Measurements from ENCODE around the gene CCDC154. TPM values are rescaled to one million over a fixed set of nuclear protein-coding genes. Genes with fewer than 3 reads are reported as not detected.

CCDC154 gene
- total and polyA plus RNA-seq, 9 of the 15 experiments (the other 6 are each of a cell fraction or from before 2014, with no cell fraction given) = 0.15 to 1.4 (median 0.20) TPM; not detected in 5

GRCh38 chr16:1430214-1430758 lies 14.1 kb downstream of the CCDC154 start:
- Histone ChIP-seq H3K4me1 (replicated peaks in 1 of 2; ENCODE audit: control insufficient read depth in 2 of 2, insufficient read depth in 2 of 2, low read length in 2 of 2) (peaks cover 0 to 95% of the 10 kb centered on the region in 2 experiments; a peak in 2 of 5 replicates), H4K20me1 (replicated peaks; ENCODE audit: control insufficient read depth, insufficient read depth, low read length) (no peaks in the 10 kb centered on the region), H3K27me3 (ENCODE audit: control insufficient read depth in 2 of 2, insufficient read depth in 2 of 2, low read length in 2 of 2) (peaks cover 0 to 15% of the 10 kb centered on the region in 2 experiments; a peak in 2 of 5 replicates), H3K9me3 (replicated peaks; ENCODE audit: control insufficient read depth, insufficient read depth, low read depth, low read length) (no peaks in the 10 kb centered on the region), H3K79me2 (ENCODE audit: control insufficient read depth, insufficient read depth, low read length) (no peaks in the 10 kb centered on the region), H3K4me2 (ENCODE audit: insufficient read depth, low read length) (no peak overlapping the region), H3K9ac (ENCODE audit: insufficient read depth in 1 of 2, low read depth in 2 of 2, low read length in 2 of 2) (peak overlapping the region in 1 of 2 experiments; percentile 61; a peak in 2 of 4 replicates), H3K9me1 (ENCODE audit: control insufficient read depth, insufficient read depth, low read length) (no peaks in the 10 kb centered on the region), H3K4me3 (no peak overlapping the region), H3K27ac (ENCODE audit: extremely low read depth, low read depth, low read length) (no peak overlapping the region), H2AFZ (ENCODE audit: low read depth, low read length) (no peak overlapping the region), H3K36me3 (ENCODE audit: control insufficient read depth, insufficient read depth, low read length) (no peaks in the 10 kb centered on the region)
- ATAC-seq = no peak
- no peak for FAIRE-seq
- TF ChIP-seq STAT5A (IDR thresholded peaks at IDR 0.05; ENCODE audit: borderline replicate concordance, low read length) (no peak), PHB (CRISPR knock-in tag; IDR thresholded peaks at IDR 0.05) (no peak), E4F1 (CRISPR knock-in tag; IDR thresholded peaks at IDR 0.05; ENCODE audit: borderline replicate concordance) (no peak), NFIX (CRISPR knock-in tag; IDR thresholded peaks at IDR 0.05; ENCODE audit: low read depth) (no peak), NR2F6 (CRISPR knock-in tag; IDR thresholded peaks at IDR 0.05) (no peak), KDM1A (IDR thresholded peaks at IDR 0.05) (no peak), BDP1 (IDR thresholded peaks at IDR 0.05; ENCODE audit: insufficient read depth, insufficient read length) (no peak), SNAPC5 (CRISPR knock-in tag; IDR thresholded peaks at IDR 0.05) (no peak), TEAD2 (tag; IDR thresholded peaks at IDR 0.05) (no peak), ZNF232 (CRISPR knock-in tag; IDR thresholded peaks at IDR 0.05) (no peak), PYGO2 (tag; IDR thresholded peaks at IDR 0.05) (no peak), POLR2AphosphoS2 (IDR thresholded peaks at IDR 0.05; ENCODE audit: low read length) (no peak), HSF4 (CRISPR knock-in tag; IDR thresholded peaks at IDR 0.05; ENCODE audit: borderline replicate concordance) (no peak), SMARCE1 (IDR thresholded peaks at IDR 0.05) (no peak), TAF15 (IDR thresholded peaks at IDR 0.05; ENCODE audit: low read depth, low read length) (no peak), ZC3H8 (IDR thresholded peaks at IDR 0.05) (no peak), USF1 (CRISPR knock-in tag; IDR thresholded peaks at IDR 0.05) (no peak), BMI1 (IDR thresholded peaks at IDR 0.05; ENCODE audit: low read length) (no peak), ZNF830 (CRISPR knock-in tag; IDR thresholded peaks at IDR 0.05) (no peak)
- WGBS (ENCODE audit: insufficient coverage, low coverage, missing lambda C conversion rate) = 49% methylated on average over 14 of the region's 14 CpGs
- no peak for DNase-seq (ENCODE audit: extremely low read depth in 1 of 4, low spot score in 3 of 4)
- intact Hi-C loops (cut with micrococcal nuclease) = no loop called here
- no TSS peak for BruUV-seq (replicated peaks)
- ChIA-PET CTCF (ENCODE audit: low intra/inter-chr PET ratio) (no interaction called here), POLR2A (interaction anchor here (1.4 kb wide), 1 partner anchor 10 kb away, joined by 6 read pairs; the partner anchor contains the start of gene UQCC4)
- in situ Hi-C loops (cut with MboI) = no loop called here
